HepG2 (cell line): Measurements from ENCODE around the gene IL1RAP. TPM values are rescaled to one million over a fixed set of nuclear protein-coding genes. Genes with fewer than 3 reads are reported as not detected.

Experiments
- ATAC-seq: fragments of 200-7000 bp; cut with Tn5 transposase; 3 replicates; pipeline ENCODE4 v1.9.1; 2020; ENCODE audit warnings: mild to moderate bottlenecking, moderate library complexity
- BruUV-seq: library from RNA; stranded (reverse); fragments of 400-500 nt; replicated peaks from 2 replicates; lab custom pipeline; 2021; lab: Mats Ljungman, UMichigan
- CTCF ChIA-PET: fragments of 300-600 bp; formaldehyde crosslinking; extraction: SDS; loops from one replicate; lab custom pipeline; 2021; ENCODE audit warnings: low total read pairs, inconsistent platforms, low intra/inter-chr PET ratio; lab: Yijun Ruan, JAX
- POLR2A ChIA-PET: fragments of 350-600 bp; sonication (Branson Sonifier 250); formaldehyde crosslinking; loops from one replicate; lab custom pipeline; 2020; ENCODE audit warnings: antibody characterized with exemption, inconsistent platforms; lab: Yijun Ruan, JAX
- DNase-seq: peaks from one replicate; pipeline ENCODE4 v3.0.0-alpha.2; 2015; ENCODE audit warnings: low spot score
- FAIRE-seq: peaks from 3 replicates; lab custom pipeline; 2011; peaks lifted over from hg19 to GRCh38; lab: Jason Lieb, UNC
- H2AFZ ChIP-seq: one replicate; pipeline ENCODE4 v1.6.1; 2011; ENCODE audit warnings: low read length, inconsistent platforms
- H3K27ac ChIP-seq: fragments of 300-600 bp; 3 replicates; pipeline ENCODE4 v1.8.0; 2011; ENCODE audit warnings: mixed run types, mild to moderate bottlenecking, mixed read lengths, low read length, inconsistent platforms; ENCODE audit not compliant: insufficient read depth; ENCODE audit errors: extremely low read length
- H3K27me3 ChIP-seq, 2 experiments: fragments of 200-600 bp in 1 of 2; 2 replicates in 1 of 2; 3 replicates in 1 of 2; pipeline versions ENCODE4 v1.6.0 to v1.8.0; 2011; ENCODE audit warnings: low read length in 2 of 2, mild to moderate bottlenecking in 2 of 2, moderate library complexity in 2 of 2, inconsistent platforms in 1 of 2; ENCODE audit not compliant: insufficient read depth in 2 of 2, control insufficient read depth in 1 of 2
- H3K36me3 ChIP-seq, 2 experiments: fragments of 200-600 bp in 1 of 2; replicated peaks in 1 of 2; 2 replicates in 1 of 2; 3 replicates in 1 of 2; pipeline versions ENCODE4 v1.5.1 to v1.8.0; 2011; ENCODE audit warnings: low read length in 2 of 2, inconsistent platforms in 1 of 2; ENCODE audit not compliant: insufficient read depth in 2 of 2, control insufficient read depth in 1 of 2
- H3K4me1 ChIP-seq: 2 replicates; pipeline ENCODE4 v1.5.1; 2012; ENCODE audit warnings: low read length, inconsistent platforms; ENCODE audit not compliant: insufficient read depth
- H3K4me2 ChIP-seq: 2 replicates; pipeline ENCODE4 v1.6.0; 2011; ENCODE audit warnings: low read depth, low read length, inconsistent platforms
- H3K4me3 ChIP-seq, 3 experiments: fragments of 200-600 bp in 1 of 3; sonication (generic), shearing (Covaris generic) in 1 of 3; replicated peaks in 1 of 3; 2 replicates each; pipeline ENCODE4 v1.5.1; 2011 to 2016; ENCODE audit warnings: low read length in 3 of 3, inconsistent platforms in 2 of 3, low read depth in 2 of 3, mild to moderate bottlenecking in 2 of 3, control low read depth in 1 of 3, mixed read lengths in 1 of 3; ENCODE audit not compliant: insufficient read depth in 1 of 3
- H3K79me2 ChIP-seq: one replicate; pipeline ENCODE4 v1.6.1; 2011; ENCODE audit warnings: low read length, inconsistent platforms; ENCODE audit not compliant: insufficient read depth
- H3K9ac ChIP-seq: 2 replicates; pipeline ENCODE4 v1.6.0; 2011; ENCODE audit warnings: mild to moderate bottlenecking, low read depth, low read length, inconsistent platforms; ENCODE audit not compliant: insufficient read depth
- H3K9me3 ChIP-seq: 2 replicates; pipeline ENCODE4 v1.5.1; 2012; ENCODE audit warnings: mild to moderate bottlenecking, low read length
- H4K20me1 ChIP-seq: 2 replicates; pipeline ENCODE4 v1.6.0; 2011; ENCODE audit warnings: inconsistent platforms, mild to moderate bottlenecking, low read length, moderate library complexity; ENCODE audit not compliant: insufficient read depth
- FIP1L1 ChIP-seq: fragments of 200-400 bp; formaldehyde crosslinking; IDR thresholded peaks from 2 replicates; pipeline ENCODE4 v1.6.1; 2018; ENCODE audit warnings: low read depth, mild to moderate bottlenecking, low read length, moderate library complexity, borderline replicate concordance; ENCODE audit not compliant: insufficient read depth
- GMEB1 ChIP-seq: sonication (generic); formaldehyde crosslinking; IDR thresholded peaks from 2 replicates; pipeline ENCODE4 v1.5.1; 2020; ENCODE audit warnings: missing genetic modification reagents, mild to moderate bottlenecking, borderline replicate concordance
- MEIS1 ChIP-seq: sonication (generic); formaldehyde crosslinking; IDR thresholded peaks from 2 replicates; pipeline ENCODE4 v1.9.0; 2021; ENCODE audit warnings: mild to moderate bottlenecking, missing genetic modification reagents, moderate library complexity, borderline replicate concordance
- MXD4 ChIP-seq: IDR thresholded peaks from 2 replicates; pipeline ENCODE4 v1.6.1; 2016; ENCODE audit warnings: mild to moderate bottlenecking, missing biosample characterization, missing genetic modification reagents
- POGZ ChIP-seq: sonication (generic); formaldehyde crosslinking; IDR thresholded peaks from 2 replicates; pipeline ENCODE4 v1.4.0; 2020; ENCODE audit warnings: mild to moderate bottlenecking, missing genetic modification reagents
- RFX5 ChIP-seq: IDR thresholded peaks from 2 replicates; pipeline ENCODE4 v1.6.1; 2011; ENCODE audit warnings: low read depth, low read length, improper control_type of control experiment
- SMAD1 ChIP-seq: sonication (generic); formaldehyde crosslinking; IDR thresholded peaks from 2 replicates; pipeline ENCODE4 v1.4.0; 2020; ENCODE audit warnings: missing genetic modification reagents, low read depth, mild to moderate bottlenecking, borderline replicate concordance
- ZBTB42 ChIP-seq: sonication (generic); formaldehyde crosslinking; IDR thresholded peaks from 2 replicates; pipeline ENCODE4 v1.5.0; 2020; ENCODE audit warnings: mild to moderate bottlenecking, missing genetic modification reagents
- ZNF343 ChIP-seq: sonication (generic); formaldehyde crosslinking; IDR thresholded peaks from 2 replicates; pipeline ENCODE4 v1.4.0; 2020; ENCODE audit warnings: mild to moderate bottlenecking, missing genetic modification reagents
- ZNF747 ChIP-seq: sonication (generic); formaldehyde crosslinking; IDR thresholded peaks from 2 replicates; pipeline ENCODE4 v1.8.1; 2023; ENCODE audit warnings: missing genetic modification reagents, mild to moderate bottlenecking, borderline replicate concordance
- WGBS: methylation state at CpG from one replicate; pipeline ENCODE4 v1.1.6; 2017; ENCODE audit warnings: low lambda C conversion rate; 5-methylcytosine and 5-hydroxymethylcytosine counted together
- in situ Hi-C: cut with HindIII; loops from 2 replicates; pipeline ENCODE4 v1.10.0; 2017; ENCODE audit warnings: low pct_unique_long_range_greater_than_20kb; ENCODE audit not compliant: extremely low pct_ligation_motif_present
- intact Hi-C: fragments of 100-400 bp; cut with micrococcal nuclease; formaldehyde crosslinking; loops from one replicate; pipeline ENCODE4 v1.10.0; 2022; ENCODE audit not compliant: unreplicated experiment
- polyA plus RNA-seq, 8 experiments: library from polyadenylated mRNA; depleted of rRNA in 3 of 8; stranded (reverse) in 7 of 8; unstranded in 1 of 8; fragments of >200 nt; fragmentation: Illumina TruSeq in 4 of 8; extraction: Trizol in 4 of 8; gene quantifications; 2 replicates each; pipeline versions ENCODE4 v1.2.1 to v1.2.3, GENCODE V29; 2011 to 2016; ENCODE audit warnings: low read depth in 4 of 8, missing spikeins in 1 of 8, mixed read lengths in 1 of 8; ENCODE audit not compliant: insufficient read depth in 1 of 8
- total RNA-seq, 5 experiments: library from RNA; depleted of rRNA; stranded (reverse); fragments of >200 nt; fragmentation: Illumina TruSeq; extraction: Trizol; gene quantifications; 2 replicates each; pipeline ENCODE4 v1.2.3, GENCODE V29; 2016; ENCODE audit warnings: low read depth in 1 of 5
- TF ChIP-seq, protein P1 (sequence below): sonication (generic); formaldehyde crosslinking; IDR thresholded peaks from 2 replicates; pipeline ENCODE4 v1.4.0; 2020; ENCODE audit warnings: missing genetic modification reagents, borderline replicate concordance

IL1RAP gene
- total and polyA plus RNA-seq, 2 of the 13 experiments (the other 11 are each of a cell fraction or from before 2014, with no cell fraction given), result 18.3 to 54.9 TPM

DNA sequence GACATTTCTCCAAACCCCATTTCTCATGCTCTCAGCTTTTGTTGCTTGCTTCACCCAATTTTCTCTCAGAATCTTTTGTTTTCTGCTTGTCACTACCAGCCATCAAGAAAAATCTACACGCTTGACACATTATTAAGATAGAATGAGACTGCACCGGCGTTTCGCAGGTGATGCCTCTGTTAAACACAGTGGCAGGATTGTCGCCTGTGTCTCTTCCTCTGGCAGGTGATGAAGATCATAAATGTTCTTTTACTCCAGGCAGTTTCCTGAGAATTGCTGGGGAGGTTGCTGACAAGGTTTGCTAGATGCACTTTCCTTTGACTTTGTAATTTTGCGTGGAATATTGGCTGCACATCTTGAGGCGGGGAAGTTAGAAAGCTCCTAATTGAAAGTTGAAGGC lies 75.4 kb downstream of the IL1RAP start (continued):
- no peak for TF ChIP-seq MEIS1 (CRISPR knock-in tag)
- TF ChIP-seq, protein P1, sequence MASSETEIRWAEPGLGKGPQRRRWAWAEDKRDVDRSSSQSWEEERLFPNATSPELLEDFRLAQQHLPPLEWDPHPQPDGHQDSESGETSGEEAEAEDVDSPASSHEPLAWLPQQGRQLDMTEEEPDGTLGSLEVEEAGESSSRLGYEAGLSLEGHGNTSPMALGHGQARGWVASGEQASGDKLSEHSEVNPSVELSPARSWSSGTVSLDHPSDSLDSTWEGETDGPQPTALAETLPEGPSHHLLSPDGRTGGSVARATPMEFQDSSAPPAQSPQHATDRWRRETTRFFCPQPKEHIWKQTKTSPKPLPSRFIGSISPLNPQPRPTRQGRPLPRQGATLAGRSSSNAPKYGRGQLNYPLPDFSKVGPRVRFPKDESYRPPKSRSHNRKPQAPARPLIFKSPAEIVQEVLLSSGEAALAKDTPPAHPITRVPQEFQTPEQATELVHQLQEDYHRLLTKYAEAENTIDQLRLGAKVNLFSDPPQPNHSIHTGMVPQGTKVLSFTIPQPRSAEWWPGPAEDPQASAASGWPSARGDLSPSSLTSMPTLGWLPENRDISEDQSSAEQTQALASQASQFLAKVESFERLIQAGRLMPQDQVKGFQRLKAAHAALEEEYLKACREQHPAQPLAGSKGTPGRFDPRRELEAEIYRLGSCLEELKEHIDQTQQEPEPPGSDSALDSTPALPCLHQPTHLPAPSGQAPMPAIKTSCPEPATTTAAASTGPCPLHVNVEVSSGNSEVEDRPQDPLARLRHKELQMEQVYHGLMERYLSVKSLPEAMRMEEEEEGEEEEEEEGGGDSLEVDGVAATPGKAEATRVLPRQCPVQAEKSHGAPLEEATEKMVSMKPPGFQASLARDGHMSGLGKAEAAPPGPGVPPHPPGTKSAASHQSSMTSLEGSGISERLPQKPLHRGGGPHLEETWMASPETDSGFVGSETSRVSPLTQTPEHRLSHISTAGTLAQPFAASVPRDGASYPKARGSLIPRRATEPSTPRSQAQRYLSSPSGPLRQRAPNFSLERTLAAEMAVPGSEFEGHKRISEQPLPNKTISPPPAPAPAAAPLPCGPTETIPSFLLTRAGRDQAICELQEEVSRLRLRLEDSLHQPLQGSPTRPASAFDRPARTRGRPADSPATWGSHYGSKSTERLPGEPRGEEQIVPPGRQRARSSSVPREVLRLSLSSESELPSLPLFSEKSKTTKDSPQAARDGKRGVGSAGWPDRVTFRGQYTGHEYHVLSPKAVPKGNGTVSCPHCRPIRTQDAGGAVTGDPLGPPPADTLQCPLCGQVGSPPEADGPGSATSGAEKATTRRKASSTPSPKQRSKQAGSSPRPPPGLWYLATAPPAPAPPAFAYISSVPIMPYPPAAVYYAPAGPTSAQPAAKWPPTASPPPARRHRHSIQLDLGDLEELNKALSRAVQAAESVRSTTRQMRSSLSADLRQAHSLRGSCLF (CRISPR knock-in tag), result no peak
- TF ChIP-seq RFX5, result no peak
- no peak for TF ChIP-seq ZNF747 (CRISPR knock-in tag)
- TF ChIP-seq MXD4, result no peak
- TF ChIP-seq ZNF343 (CRISPR knock-in tag), result no peak

GRCh38 chr3:190591080-190591479 lies 77.2 kb downstream of the IL1RAP start:
- Histone ChIP-seq H3K79me2 (no peaks in the 10 kb centered on the region), H3K4me2 (no peak overlapping the region), H3K9me3 (no peaks in the 10 kb centered on the region), H3K9ac (no peak overlapping the region), H3K27ac (no peak overlapping the region), H2AFZ (no peak overlapping the region), H3K4me1 (peaks cover 23% of the 10 kb centered on the region), H3K4me3 (no peak overlapping the region), H3K36me3 (peaks cover 0 to 2% of the 10 kb centered on the region in 2 experiments; a peak in 2 of 5 replicates), H4K20me1 (no peaks in the 10 kb centered on the region), H3K27me3 (no peaks in the 10 kb centered on the region)
- POLR2A ChIA-PET, result no interaction called here
- intact Hi-C loops (no loop called here), in situ Hi-C loops (no loop called here)
- FAIRE-seq, result no peak
- BruUV-seq, result no TSS peak
- TF ChIP-seq SMAD1, result no peak
- no peak for TF ChIP-seq GMEB1
- no peak for TF ChIP-seq POGZ
- TF ChIP-seq FIP1L1, result no peak
- TF ChIP-seq ZBTB42 (CRISPR knock-in tag), result no peak
- DNase-seq, result no peak
- ATAC-seq, result no peak
- CTCF ChIA-PET, result no interaction called here
- WGBS, result 95% methylated on average over 6 of the region's 6 CpGs
